GM12874 (cell line): ENCODE measurements around the gene WDR45B.

Experiments
- TF ChIP-seq, protein P1 (sequence below): IDR thresholded peaks from 2 replicates; pipeline ENCODE4 v1.5.1; 2011; ENCODE audit warnings: low read depth, mild to moderate bottlenecking, control low read depth, low read length, moderate library complexity; ENCODE audit not compliant: insufficient read depth

Gene WDR45B

DNA sequence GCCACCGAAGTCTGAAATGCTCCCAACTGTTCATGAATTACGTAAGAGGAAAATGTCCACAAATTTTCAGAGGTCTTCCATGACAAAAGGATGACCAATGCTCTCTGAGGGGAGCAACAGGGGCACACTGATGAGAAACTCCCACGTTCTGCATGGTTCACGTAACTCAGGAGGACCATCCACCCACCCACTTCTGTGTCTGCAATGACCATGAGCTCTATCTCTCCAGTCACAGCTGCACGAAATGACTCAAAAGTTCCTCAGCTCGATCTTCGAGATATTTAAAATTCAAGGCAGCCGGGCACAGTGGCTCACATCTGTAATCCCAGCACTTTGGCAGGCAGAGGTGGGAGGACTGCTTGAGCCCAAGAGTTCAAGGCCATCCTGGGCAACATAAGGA is 15.8 kb downstream of the WDR45B start:
- TF ChIP-seq, protein P1, sequence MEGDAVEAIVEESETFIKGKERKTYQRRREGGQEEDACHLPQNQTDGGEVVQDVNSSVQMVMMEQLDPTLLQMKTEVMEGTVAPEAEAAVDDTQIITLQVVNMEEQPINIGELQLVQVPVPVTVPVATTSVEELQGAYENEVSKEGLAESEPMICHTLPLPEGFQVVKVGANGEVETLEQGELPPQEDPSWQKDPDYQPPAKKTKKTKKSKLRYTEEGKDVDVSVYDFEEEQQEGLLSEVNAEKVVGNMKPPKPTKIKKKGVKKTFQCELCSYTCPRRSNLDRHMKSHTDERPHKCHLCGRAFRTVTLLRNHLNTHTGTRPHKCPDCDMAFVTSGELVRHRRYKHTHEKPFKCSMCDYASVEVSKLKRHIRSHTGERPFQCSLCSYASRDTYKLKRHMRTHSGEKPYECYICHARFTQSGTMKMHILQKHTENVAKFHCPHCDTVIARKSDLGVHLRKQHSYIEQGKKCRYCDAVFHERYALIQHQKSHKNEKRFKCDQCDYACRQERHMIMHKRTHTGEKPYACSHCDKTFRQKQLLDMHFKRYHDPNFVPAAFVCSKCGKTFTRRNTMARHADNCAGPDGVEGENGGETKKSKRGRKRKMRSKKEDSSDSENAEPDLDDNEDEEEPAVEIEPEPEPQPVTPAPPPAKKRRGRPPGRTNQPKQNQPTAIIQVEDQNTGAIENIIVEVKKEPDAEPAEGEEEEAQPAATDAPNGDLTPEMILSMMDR, result no peak

DNA sequence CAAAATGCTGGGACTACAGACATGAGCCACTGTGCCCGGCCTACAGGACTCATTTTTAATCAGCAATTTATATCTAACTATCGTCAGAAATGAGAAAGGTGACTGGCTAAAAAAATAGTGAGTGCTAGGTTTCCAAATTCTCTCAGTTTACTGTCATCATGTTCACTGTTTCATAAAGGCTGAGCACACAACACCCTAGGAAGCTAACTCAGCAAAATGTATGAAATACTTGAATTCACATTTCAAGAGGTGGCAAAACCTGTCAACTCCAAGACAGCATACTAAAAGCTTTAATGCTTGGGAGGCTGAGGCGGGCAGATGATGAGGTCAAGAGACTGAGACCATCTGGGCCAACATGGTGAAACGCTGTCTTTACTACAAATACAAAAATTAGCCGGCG is 16.7 kb downstream of the WDR45B start:
- TF ChIP-seq, protein P1, result no peak

DNA sequence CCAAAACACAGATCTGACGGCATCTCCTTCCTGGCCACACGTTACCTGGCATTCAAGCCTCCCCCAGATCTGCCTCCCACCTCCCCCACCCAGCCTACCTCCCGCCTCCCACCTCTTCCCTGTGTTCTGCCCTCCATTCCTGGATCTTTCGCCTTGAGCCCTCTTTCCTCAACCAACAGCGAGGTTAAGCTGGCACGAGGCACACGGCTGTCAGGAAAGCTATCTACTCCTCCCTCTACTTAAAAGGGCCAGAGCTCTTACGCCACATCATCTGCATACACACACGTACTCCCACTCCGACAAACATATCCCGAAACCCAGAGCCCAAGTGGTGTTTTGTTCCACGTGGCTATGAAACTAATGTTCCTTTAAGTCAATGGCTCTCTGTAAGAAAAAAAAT is 18.0 kb downstream of the WDR45B start:
- TF ChIP-seq, protein P1, result no peak

GRCh38 chr17:82629748-82630147 is 18.5 kb downstream of the WDR45B start:
- TF ChIP-seq, protein P1, result no peak

GRCh38 chr17:82627405-82627804 is 20.8 kb downstream of the WDR45B start:
- TF ChIP-seq, protein P1, result no peak

GRCh38 chr17:82623707-82624106 is 24.5 kb downstream of the WDR45B start:
- TF ChIP-seq, protein P1, result no peak

GRCh38 chr17:82619641-82620040 is 28.6 kb downstream of the WDR45B start:
- TF ChIP-seq, protein P1, result no peak

DNA sequence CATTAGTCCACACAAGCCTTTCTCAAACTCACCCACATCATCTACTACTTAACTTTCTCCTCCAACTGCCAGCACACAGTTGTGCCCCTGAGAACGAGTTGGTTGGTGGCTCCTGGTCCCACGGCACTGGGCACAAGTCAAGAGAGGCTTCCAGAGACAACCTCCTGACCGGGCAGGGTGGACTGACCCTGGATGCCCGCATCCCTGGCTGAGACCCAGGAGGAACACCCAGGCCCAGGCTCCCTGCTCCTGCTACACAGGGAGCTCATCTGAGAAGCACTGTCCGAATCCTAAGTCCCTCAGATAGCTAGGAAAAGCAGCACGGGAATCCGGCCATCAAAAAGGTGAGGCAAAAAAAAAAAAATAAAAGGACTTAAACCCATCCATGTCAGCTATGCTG is 29.0 kb downstream of the WDR45B start:
- TF ChIP-seq, protein P1, result no peak
